Stimulated activated naive CD8-positive, alpha-beta T cell treated with anti-CD3 and anti-CD28 coated beads, Interleukin-15, Interleukin-2, amounts not matched to agents 100 U/mL and 50 U/mL, for 24 hours (primary cell): Measurements from ENCODE around the gene B3GAT2.
A peak's percentile ranks its signal among the peaks of the same experiment; 100 is the strongest.
"Not testable (repeated sequence)": the region's sequence is repeated elsewhere in the genome, so short reads cannot be mapped to it uniquely, and the experiment has no call there.

ENCODE experiments used
- ATAC-seq: fragments of 150-1000 bp; cut with Tn5 transposase; one replicate; pipeline ENCODE4 v1.10.0; 2021
- DNase-seq: peaks from one replicate; pipeline ENCODE4 v3.0.0; 2021

B3GAT2 gene, protein sequence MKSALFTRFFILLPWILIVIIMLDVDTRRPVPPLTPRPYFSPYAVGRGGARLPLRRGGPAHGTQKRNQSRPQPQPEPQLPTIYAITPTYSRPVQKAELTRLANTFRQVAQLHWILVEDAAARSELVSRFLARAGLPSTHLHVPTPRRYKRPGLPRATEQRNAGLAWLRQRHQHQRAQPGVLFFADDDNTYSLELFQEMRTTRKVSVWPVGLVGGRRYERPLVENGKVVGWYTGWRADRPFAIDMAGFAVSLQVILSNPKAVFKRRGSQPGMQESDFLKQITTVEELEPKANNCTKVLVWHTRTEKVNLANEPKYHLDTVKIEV

DNA sequence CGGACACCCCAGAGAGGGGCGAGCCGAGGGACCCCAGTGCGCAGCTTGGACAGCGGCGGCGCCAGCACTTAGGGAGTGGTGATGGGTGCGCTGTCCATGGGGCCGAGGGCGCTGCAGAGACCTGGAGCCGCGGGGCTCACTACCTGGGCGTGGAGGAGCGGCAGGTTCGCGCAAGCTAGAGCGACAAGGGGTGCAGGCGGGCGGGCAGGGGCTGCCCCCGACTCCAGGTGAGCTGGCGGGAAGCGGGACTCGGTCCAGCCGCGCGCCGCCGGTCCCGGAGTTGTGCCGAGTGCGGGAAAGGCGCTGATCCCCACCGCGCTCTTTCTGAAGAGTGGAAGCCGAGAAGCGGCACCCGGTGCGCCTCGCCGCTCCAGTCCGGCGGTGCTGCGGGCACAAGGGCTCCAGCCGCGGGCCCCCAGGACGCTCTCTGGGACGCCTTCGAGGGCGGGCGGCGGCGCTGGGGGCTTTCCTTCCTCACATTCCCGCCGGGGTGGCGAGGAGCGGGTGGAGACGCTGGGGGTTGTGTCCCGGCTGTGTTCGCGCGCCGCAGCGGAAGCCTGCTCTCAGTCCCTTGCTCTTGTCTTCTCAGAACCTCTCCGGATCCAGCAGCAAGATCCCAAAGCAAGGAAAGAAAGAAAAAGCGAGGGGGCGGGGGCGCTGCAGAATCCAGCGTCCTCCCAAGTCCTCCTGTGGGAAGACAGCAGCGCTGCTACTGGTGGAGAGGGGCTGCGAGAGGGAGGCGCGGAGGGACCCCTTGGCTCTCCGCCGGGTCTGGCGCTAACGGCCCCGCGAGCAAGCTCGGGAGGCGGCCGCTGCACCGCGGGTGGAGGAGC lies at the start of gene B3GAT2:
Gene B3GAT2, minus strand, starts transcription at position 610 of the 833 bp plus-strand sequence. CDS start 631 bp downstream, outside the sequence.
- DNase-seq (peak; percentile 9), ATAC-seq (peak; percentile 20)

DNA sequence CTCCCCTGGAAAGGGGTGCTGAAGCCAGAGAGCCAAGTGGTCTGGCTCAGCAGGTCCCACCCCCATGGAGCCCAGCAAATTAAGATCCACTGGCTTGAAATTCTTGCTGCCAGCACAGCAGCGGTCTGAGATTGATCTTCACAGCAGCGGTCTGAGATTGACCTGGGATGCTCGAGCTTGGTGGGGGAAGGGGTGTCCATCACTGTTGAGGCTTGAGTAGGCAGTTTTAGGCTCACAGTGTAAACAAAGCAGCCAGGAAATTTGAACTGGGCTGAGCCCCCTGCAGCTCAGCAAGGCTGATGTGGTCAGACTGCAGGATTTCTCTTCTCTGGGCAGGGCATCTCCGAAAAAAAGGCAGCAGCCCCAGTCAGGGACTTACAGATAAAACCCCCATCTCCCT lies 41.3 kb upstream of the B3GAT2 start:
- ATAC-seq (no peak), DNase-seq (no peak)

DNA sequence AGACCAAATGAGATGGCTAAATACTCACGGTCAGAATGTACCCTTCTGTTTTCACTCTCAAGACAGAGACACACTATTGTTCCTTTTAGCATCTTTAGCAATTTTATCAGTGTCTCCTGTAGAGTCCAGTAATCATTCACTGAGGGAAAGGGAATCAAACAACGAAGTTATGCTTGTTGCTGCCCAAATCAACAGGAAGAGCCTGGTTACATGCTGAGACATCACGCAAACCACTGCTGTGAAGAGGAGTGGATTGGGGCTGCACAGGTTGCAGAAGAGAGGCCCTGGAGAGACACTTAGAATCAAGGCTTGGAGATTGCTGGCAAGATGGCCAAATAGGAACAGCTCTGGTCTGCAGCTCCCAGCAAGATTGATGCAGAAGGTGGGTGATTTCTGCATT lies 40.5 kb upstream of the B3GAT2 start:
- ATAC-seq (no peak), DNase-seq (no peak)

DNA sequence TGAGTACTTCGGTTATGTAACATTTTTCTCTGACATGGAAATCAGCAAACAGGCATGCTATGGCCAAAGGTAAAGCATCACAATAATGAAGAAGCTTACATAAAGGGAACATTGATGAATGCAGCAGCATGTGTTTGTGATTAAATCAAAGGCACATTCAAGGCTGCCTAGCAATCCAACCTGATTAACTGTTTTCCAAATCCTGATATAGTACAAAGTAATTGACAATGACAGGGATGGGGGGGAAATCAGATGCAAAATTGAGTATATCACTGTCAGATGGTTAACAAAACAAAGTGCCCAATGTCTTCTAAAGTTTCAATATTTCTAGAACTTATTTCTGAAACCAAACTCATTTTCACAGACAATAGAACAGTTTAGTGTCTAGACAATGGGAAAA lies 39.2 kb upstream of the B3GAT2 start:
- no peak for DNase-seq
- no peak for ATAC-seq

DNA sequence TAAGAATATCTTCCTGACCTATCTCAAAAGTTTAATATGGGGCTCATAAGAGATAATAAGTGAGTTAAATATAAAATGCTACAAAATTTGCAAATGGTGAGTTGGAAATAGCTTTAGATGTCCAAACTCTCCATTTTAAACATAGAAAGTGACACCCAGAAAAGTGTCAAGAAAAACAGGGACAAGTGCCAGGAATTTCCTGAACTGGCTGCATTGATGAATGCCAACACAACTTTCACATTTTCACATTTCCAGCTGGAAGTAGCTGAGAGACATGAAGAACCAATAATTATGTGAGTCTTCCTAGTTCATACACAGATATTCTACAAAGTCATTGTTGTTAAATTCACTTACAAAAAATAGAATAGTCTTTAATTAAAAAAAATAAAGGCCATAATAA lies 38.6 kb upstream of the B3GAT2 start:
- DNase-seq (no peak), ATAC-seq (no peak)

DNA sequence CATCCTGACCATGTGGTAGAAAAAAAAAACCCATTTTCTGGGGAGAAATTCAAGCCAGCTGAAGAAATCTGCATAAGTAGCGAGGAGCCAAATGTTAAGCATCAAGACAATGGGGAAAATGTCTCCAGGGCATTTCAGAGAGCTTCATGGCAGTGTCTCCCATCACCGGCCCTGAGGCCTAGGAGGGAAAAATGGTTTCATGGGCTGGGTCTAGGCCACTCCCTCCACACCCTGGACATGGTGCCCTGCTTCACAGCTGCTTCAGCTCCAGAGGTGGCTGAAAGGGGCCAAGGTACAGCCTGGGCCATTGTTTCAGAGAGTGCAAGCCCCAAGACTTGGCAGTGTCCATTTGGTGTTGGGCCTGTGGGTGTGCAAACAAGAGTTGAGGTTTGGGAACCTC lies 34.4 kb upstream of the B3GAT2 start:
- DNase-seq (no peak), ATAC-seq (no peak)

DNA sequence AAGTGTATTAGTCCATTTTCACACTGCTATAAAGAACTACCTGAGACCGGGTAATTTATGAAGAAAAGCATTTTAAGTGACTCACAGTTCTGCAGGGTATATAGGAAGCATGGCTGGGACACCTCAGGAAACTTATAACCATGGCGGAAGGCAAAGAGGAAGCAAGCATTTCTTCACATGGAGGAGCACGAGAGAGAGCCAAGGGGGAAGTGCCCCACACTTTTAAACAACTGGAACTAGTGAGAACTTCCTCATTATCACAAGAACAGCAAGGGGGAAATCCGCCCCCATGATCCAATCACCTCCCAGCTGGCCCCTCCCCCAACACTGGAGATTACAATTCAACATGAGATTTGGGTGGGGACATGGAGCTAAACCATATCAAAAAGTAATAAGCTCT lies 28.3 kb upstream of the B3GAT2 start:
- ATAC-seq (no peak), DNase-seq (no peak)

DNA sequence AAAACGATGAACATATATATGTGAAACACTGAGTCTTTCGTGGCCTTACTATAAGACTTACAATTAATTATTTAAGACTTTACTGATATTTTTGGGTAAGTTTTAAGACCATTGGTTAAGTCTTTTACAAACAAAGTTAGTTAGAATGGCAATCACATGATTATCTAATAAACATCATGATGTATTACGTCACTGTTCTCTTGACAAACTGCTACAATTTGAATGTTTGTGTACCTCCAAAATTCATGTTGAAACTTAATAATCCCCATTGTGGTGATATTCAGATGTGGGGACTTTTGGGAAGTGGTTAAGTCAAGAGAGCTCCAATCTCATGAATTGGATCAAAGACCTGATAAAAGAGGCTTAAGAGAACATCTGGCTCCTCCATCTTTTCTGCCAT lies 25.9 kb upstream of the B3GAT2 start:
- DNase-seq (no peak), ATAC-seq (no peak)

DNA sequence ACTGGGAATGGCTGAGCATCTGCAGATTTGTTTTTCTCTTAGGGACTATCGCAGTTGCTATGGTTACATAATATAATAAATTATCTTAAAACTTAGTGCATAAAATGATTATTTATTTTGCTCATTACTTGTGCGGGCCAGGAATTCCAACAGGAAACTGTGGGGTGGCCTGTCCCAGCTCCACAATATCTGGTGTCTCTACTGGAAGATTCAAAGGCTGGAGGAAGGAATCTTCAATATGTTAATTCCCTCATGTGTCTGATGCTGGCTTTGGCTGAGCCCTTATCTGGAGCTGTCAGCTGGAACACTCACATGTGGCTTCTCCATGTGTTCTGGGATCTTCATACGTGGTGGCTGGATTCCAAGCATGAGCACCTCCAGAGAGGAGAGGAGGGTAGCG lies 23.9 kb upstream of the B3GAT2 start:
- ATAC-seq = no peak

DNA sequence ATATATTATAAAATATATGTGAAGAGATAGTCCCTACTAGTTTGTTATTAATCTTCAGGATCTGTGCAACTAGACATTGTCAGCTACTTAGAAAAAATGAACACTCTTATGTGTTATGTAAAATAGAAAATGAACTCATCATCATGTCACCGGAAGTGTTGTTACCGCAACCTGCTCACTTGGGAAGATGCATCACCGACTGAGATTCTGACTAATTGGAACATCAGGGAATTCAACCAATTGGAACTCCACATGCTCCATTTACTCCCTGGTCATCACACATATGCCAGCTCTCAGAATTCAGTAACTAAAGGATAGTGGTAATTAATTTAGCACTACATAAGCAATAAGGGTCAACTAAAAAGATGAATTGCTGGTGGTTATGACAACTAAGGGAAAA lies 16.7 kb upstream of the B3GAT2 start:
- DNase-seq (no peak), ATAC-seq (no peak)

More for the DNA sequence above, 23.9 kb upstream of the B3GAT2 start:
- DNase-seq = no peak

DNA sequence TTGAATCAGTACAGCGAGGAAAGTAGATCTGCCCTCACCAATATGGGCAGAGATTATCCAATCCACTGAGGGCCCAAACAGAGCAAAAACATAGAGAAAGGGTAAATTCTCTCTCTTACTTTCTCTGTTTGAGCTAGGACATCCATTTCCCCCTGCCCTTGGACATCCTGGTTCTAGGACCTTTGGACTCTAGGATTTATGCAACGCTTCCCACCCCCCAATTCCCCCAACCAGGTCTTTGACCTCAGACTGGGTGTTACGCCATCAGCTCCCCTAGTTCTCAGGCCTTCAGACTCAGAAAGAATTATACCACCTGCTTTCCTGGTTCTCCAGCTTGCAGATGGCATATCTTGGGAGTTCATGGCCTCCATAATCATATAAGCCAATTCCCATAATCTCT lies 10.2 kb upstream of the B3GAT2 start:
- ATAC-seq = no peak
- no peak for DNase-seq

DNA sequence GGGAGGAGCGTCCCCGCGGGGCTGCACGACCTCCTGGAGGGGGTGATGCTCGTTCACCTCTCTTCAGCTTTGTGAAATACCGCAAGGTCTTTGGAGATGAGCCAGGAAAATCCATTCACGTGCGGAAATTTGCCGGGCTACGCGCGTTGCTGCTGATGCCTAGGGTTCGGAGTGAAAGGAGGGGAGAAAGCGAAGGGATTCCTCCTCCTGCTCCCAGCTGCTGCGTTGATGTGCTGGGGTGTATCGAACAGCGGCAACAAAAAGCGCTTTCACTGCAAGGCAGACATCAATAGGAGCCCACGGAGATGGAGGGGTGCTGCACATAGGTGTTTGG lies 391 bp upstream of the B3GAT2 start:
- no peak for DNase-seq

DNA sequence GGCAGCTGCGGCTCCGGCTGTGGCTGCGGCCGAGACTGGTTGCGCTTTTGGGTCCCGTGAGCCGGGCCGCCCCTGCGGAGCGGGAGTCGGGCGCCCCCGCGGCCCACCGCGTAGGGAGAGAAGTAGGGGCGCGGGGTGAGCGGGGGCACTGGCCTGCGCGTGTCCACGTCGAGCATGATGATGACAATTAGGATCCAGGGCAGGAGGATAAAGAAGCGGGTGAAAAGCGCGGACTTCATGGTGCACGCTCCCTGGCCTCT lies 739 bp downstream of the B3GAT2 start:
- DNase-seq (no peak), ATAC-seq (no peak)

More for the DNA sequence above, 391 bp upstream of the B3GAT2 start:
- no peak for ATAC-seq

DNA sequence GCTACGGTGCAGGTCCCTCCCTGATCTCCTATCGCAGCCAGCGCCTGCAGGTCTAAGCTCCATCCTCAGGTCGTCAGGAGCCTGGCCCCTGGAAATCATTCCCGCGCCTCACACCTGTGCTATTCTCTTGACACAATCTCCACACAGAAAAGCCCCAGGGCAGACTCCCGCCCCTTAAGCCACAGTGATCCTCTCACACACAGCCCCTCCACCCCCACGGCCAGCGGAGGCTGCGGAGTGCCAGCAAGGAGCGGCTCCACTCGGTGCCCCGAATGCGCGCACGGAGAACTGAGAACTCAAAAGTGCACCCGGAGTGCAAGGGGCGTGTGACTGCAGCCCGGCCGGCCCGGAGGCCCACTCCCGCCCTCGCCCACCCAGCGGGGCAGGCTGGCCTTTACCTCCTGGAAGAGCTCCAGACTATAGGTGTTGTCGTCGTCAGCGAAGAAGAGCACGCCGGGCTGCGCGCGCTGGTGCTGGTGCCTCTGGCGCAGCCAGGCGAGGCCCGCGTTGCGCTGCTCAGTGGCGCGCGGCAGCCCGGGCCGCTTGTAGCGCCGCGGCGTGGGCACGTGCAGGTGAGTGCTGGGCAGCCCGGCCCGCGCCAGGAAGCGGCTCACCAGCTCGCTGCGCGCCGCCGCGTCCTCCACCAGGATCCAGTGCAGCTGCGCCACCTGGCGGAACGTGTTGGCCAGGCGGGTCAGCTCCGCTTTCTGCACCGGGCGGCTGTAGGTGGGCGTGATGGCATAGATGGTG lies 1.2 kb downstream of the B3GAT2 start:
- DNase-seq (peak; percentile 91), ATAC-seq (peak; percentile 93)

DNA sequence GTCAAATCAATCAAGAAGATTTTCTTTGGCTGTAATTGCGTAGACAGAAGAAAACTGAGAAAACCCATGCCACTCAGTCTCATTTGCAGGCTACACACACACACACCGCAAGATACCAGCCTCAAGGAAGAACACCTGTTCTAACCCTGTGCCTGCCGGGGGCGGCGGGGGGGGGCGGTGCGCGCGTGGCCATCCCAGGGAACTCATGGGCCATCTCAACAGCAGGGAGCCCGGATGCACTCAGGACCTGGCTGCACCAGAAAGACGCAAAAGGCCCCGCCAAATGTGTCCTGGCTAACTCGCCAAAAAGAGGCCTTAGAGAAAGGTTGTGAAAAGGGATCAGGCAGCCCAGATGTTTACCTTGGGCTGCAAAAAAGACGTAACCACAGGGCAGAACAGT lies 2.1 kb downstream of the B3GAT2 start:
- DNase-seq = no peak
- no peak for ATAC-seq

DNA sequence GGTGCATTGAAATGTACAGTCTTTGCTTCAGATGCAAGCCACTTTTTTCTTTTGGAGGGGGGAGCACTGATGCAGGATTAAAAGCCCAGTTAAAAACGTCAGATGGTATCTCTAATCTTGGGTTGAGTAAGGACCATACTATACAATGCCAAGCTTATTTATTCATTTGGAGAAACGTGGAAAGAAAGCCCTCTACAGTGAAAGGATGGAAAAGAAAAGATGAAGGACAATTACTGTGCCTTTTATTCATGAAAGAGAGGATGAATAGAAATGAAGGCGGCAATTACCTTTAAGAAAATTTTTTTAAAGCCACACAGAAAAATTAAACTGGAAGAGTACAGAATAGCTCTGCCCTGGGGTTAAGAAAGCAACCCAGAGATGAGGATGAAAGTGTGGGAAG lies 2.7 kb downstream of the B3GAT2 start:
- ATAC-seq (no peak), DNase-seq (no peak)

DNA sequence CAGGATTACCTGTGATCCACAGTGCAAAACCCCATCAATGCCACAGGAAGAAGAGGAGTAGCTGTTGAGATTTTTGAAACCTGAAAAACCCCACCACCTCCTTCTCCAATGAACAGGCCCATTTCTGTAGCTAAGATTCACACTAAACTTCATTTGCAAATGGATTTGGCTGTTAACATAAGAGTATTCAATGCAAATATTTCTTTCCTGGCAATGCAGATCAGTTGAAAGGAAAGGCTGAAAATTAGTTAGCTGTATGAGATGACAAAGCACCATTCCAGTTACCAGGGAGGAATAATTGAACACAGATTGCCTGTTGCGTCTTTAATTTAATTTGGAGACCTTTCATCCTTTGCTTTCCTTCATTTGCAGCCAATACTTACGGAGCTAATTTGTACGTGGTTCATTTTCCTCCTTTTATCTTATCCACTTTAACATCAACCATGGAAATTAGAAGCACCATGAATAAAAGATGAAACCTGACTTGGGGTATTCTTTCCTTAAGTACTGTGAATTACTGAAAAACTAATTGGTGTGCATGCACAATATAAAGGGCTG lies 4.2 kb downstream of the B3GAT2 start:
- DNase-seq = no peak
- no peak for ATAC-seq

DNA sequence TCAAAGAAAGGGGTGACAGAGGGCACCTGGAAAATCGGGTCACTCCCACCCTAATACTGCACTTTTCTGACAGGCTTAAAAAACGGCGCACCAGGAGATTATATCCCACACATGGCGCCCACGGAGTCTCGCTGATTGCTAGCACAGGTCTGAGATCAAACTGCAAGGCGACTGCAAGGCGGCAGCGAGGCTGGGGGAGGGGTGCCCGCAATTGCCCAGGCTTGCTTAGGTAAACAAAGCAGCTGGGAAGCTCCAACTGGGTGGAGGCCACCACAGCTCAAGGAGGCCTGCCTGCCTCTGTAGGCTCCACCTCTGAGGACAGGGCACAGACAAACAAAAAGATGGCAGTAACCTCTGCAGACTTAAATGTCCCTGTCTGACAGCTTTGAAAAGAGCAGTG lies 12.5 kb downstream of the B3GAT2 start:
- DNase-seq, ATAC-seq: not testable (repeated sequence)

DNA sequence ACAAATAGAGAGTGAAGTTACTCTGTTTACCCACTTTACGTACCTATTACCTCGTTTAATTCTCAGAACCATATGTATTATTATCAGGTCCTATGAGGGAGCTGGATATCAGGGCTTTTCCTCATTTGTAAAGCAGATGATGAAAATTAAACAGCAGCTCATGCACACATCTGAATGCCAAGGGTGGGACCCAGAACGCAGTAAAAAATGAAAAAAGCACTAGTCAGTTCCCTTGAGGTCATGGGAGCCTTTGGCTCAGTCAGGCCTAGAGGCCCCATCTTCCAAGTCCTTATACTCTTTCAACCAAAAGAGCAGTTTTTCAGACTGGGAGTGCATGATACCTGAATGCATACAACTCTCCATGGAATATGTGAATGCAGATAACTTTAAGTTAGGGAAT lies 23.0 kb downstream of the B3GAT2 start:
- no peak for ATAC-seq

DNA sequence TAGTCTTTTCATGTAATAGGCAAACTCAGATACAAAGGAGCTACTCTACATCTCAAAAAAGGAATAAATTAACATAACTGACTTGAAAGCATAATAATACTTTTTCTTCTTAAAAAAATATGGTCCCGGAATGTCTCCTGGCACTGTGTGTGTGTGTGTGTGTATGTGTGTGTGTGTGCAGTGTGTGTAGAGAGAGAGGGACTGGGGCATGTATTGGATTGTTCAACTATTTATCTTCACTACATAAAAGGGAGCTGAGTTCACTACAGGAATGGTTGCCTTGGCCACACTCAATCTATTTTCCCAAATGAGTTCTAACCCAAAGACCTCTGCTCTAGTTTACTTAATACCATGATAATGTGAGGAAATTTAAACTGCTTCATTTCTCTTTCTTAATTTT lies 51.1 kb downstream of the B3GAT2 start:
- ATAC-seq (no peak), DNase-seq (no peak)

More for the DNA sequence above, 23.0 kb downstream of the B3GAT2 start:
- DNase-seq = no peak

DNA sequence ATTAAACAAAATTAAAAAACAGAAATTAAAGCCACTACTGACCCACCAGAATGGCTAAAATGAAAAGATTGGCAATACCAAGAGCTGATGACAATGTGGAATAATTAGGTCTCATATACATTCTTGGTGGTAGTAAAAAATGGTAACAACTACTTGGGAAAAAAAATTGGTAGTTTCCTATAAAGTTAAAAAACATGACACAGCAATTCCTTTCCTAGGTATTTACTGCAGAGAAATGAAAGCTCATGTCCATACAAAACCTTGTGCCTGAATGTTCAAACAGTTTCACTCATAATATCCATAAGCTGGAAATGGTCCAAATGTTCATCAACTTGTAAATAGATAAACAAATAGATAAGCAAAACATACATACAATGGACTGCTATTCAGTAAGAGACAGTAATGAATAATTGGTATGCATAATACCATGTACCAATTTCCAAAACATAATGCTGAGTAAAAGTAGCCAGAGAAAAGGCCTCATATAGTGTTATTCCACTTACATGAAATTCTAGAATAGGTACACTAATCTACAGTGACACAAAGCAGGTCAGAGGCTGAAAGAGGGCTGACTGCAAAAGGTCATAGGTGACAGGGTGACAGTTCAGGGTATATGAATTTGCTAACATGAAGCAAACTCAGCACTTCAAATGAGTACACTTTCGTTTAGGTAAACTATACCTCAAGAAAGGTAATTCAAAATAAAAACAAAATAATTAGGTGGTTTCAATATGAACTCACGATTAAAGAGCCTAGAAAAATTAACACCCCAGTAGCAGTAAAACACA lies 53.0 kb downstream of the B3GAT2 start:
- no peak for DNase-seq
- ATAC-seq = no peak

DNA sequence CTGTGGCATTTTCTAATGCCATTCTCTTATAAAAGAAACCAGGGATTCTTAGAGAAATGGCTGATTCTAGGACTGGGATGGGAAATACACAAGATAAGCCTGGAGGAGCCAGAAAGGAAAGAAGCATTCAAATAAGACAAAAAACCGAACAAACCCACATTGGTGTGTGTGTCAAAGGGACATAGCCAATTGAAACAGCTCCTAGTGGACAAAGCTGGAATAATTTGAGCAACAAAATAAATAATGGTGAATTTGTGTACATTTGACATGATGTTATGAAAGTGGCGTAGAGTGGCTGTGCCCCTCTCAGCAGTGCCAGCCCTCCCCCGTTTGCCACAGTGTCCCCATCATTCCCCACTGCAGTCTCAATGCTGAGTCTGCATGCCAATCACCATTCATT lies 55.5 kb downstream of the B3GAT2 start:
- no peak for DNase-seq
- ATAC-seq = no peak
